Karpas-422 (cell line): ENCODE measurements around the gene ADGRE3. TPM values are rescaled to one million over a fixed set of nuclear protein-coding genes. Genes with fewer than 3 reads are reported as not detected.
"Not testable (repeated sequence)": the region's sequence is repeated elsewhere in the genome, so short reads cannot be mapped to it uniquely, and the experiment has no call there.

Experiments used
- DNase-seq: peaks from one replicate; pipeline ENCODE4 v3.0.0-alpha.2; 2015
- H2AFZ ChIP-seq: fragments of 200-600 bp; sonication (generic); 2 replicates; pipeline ENCODE4 v1.6.1; 2014; ENCODE audit warnings: antibody characterized with exemption, low read length, mixed read lengths
- H3K27ac ChIP-seq: fragments of 200-600 bp; sonication (generic); 2 replicates; pipeline ENCODE4 v1.5.1; 2014; ENCODE audit warnings: mild to moderate bottlenecking, low read length, moderate library complexity
- H3K27me3 ChIP-seq: fragments of 200-600 bp; sonication (generic); 2 replicates; pipeline ENCODE4 v1.6.1; 2014; ENCODE audit warnings: low read length, mixed read lengths
- H3K36me3 ChIP-seq: fragments of 200-600 bp; sonication (generic); 2 replicates; pipeline ENCODE4 v1.6.1; 2014; ENCODE audit warnings: low read length, mixed read lengths; ENCODE audit not compliant: insufficient read depth
- H3K4me1 ChIP-seq: fragments of 200-600 bp; sonication (generic); 2 replicates; pipeline ENCODE4 v1.6.1; 2014; ENCODE audit warnings: mild to moderate bottlenecking, low read length, mixed read lengths
- H3K4me2 ChIP-seq: fragments of 200-600 bp; sonication (generic); 2 replicates; pipeline ENCODE4 v1.6.1; 2014; ENCODE audit warnings: low read length, low read depth, mild to moderate bottlenecking; ENCODE audit not compliant: poor library complexity, severe bottlenecking
- H3K4me3 ChIP-seq: fragments of 200-600 bp; sonication (generic); 2 replicates; pipeline ENCODE4 v1.5.1; 2014; ENCODE audit warnings: mild to moderate bottlenecking, antibody characterized with exemption, low read length, mixed read lengths
- H3K79me2 ChIP-seq: fragments of 200-600 bp; sonication (generic); 2 replicates; pipeline ENCODE4 v1.6.1; 2014; ENCODE audit warnings: mild to moderate bottlenecking, low read length, mixed read lengths
- H3K9ac ChIP-seq: fragments of 200-600 bp; sonication (generic); 2 replicates; pipeline ENCODE4 v1.6.0; 2014; ENCODE audit warnings: low read length
- H3K9me2 ChIP-seq: fragments of 200-600 bp; sonication (generic), shearing (Covaris generic); replicated peaks from 2 replicates; pipeline ENCODE4 v1.6.0; 2014; ENCODE audit warnings: mild to moderate bottlenecking, low read length, moderate library complexity; ENCODE audit not compliant: insufficient read depth
- H3K9me3 ChIP-seq: fragments of 300-700, 200-600 bp; sonication (generic); 2 replicates; pipeline ENCODE4 v1.6.1; 2014; ENCODE audit warnings: low read length, mixed read lengths
- H4K20me1 ChIP-seq: fragments of 200-600 bp; sonication (generic); 2 replicates; pipeline ENCODE4 v1.6.1; 2014; ENCODE audit warnings: mild to moderate bottlenecking, antibody characterized with exemption, low read length, low read depth; ENCODE audit not compliant: insufficient read depth
- total RNA-seq: library from RNA; depleted of rRNA; stranded (reverse); fragments of >200 nt; shearing (Covaris generic); gene quantifications from 2 replicates; pipeline ENCODE4 v1.2.3, GENCODE V29; 2014; ENCODE audit warnings: low replicate concordance

The ADGRE3 gene
- total RNA-seq, 1 experiment from 2014 or later: 0.30 TPM

DNA sequence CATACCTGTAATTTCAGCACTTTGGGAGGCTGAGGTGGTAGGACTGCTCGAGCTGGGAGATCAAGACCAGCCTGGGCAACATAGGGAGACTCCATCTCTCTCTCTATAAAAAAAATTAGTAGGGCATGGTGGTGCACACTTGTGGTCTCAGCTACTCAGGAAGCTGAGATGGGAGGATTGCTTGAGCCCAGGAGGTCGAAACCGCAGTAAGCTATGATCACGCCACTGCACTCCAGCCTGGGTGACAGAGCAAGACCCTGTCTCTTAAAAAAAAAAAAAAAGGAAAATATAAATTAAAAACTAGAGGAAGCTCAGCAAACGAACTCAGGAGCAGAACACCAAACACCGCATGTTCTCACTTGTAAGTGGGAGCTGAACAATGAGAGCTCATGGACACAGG, 50.2 kb downstream of the ADGRE3 start:
- not testable (repeated sequence) for H3K9me2 ChIP-seq, H3K9me3 ChIP-seq, H3K9ac ChIP-seq, H3K4me1 ChIP-seq, H2AFZ ChIP-seq, H3K4me3 ChIP-seq, H4K20me1 ChIP-seq, H3K36me3 ChIP-seq, H3K27me3 ChIP-seq, H3K4me2 ChIP-seq, H3K27ac ChIP-seq, H3K79me2 ChIP-seq, DNase-seq

DNA sequence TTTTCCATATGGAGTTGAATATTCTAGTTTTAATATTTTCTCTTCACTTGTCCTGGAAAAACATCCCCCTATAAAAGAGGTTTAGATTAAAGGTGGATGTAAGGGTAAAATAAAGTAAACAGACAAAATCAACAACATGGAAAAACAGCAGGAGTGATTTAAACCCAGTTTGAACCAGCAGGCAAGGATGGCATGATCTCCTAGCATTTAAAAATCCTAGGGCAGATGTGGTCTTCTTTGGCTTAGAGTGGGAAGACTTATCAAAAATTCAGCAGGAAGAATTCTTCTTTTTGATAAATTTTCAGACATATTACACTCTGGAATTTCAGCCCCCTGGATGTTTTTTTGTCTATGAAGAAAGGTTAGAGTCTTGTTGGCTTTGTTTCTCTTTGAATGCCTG, 55.2 kb downstream of the ADGRE3 start:
- H3K4me1 ChIP-seq: 0 out of 2 replicates have a peak, but pooled peaks cover under 1% of the 10 kb centered on the region

DNA sequence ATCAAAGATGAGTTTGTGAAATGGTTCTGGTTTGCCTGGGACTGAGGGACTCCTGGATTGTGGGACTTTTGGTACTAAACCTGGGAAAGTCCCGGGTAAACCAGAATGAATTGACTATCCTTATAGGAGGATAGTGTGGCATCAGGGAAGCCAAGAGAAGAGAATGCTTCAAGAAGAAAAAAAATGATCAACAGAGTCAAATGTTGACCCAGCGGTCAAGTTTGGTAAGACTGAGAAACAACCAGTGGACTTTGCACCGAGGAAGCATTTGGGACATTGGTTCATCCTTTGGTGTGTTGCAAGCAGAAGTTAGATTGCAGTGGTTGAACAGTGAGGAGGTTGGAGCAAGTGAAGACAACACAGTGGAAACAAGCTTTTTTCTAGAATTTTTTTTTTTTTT, 58.2 kb downstream of the ADGRE3 start:
- H3K4me1 ChIP-seq: peaks cover 16% of the 10 kb centered on the region
- no peaks in the 10 kb centered on the region for H3K36me3 ChIP-seq
- 0 out of 2 replicates have a peak, but pooled peaks cover 2% of the 10 kb centered on the region for H3K27me3 ChIP-seq
- no peak overlapping the region for H3K4me3 ChIP-seq
- no peaks in the 10 kb centered on the region for H3K79me2 ChIP-seq
- no peak overlapping the region for H2AFZ ChIP-seq
- H3K9me3 ChIP-seq: peaks cover 10% of the 10 kb centered on the region
- H3K9me2 ChIP-seq: no peaks in the 10 kb centered on the region
- no peaks in the 10 kb centered on the region for H4K20me1 ChIP-seq
- no peak overlapping the region for H3K27ac ChIP-seq
- no peak overlapping the region for H3K9ac ChIP-seq
- no peak for DNase-seq
- no peak overlapping the region for H3K4me2 ChIP-seq

More for the DNA sequence above, 55.2 kb downstream of the ADGRE3 start:
- no peaks in the 10 kb centered on the region for H3K79me2 ChIP-seq
- no peak overlapping the region for H2AFZ ChIP-seq
- no peaks in the 10 kb centered on the region for H3K9me2 ChIP-seq
- H3K4me3 ChIP-seq: no peak overlapping the region
- H3K27ac ChIP-seq: no peak overlapping the region
- peaks cover 10% of the 10 kb centered on the region for H3K9me3 ChIP-seq
- no peak overlapping the region for H3K9ac ChIP-seq
- no peaks in the 10 kb centered on the region for H4K20me1 ChIP-seq
- H3K36me3 ChIP-seq: no peaks in the 10 kb centered on the region
- no peak overlapping the region for H3K4me2 ChIP-seq
- DNase-seq: no peak
- 0 out of 2 replicates have a peak, but pooled peaks cover 2% of the 10 kb centered on the region for H3K27me3 ChIP-seq

- H3K27me3 ChIP-seq: 0 out of 2 replicates have a peak, but pooled peaks cover 2% of the 10 kb centered on the region
- no peak overlapping the region for H3K9ac ChIP-seq
- peaks cover 10% of the 10 kb centered on the region for H3K9me3 ChIP-seq
- no peak for DNase-seq
- no peaks in the 10 kb centered on the region for H3K36me3 ChIP-seq
- H3K27ac ChIP-seq: no peak overlapping the region
- peaks cover 16% of the 10 kb centered on the region for H3K4me1 ChIP-seq
- H3K4me2 ChIP-seq: no peak overlapping the region
- H4K20me1 ChIP-seq: no peaks in the 10 kb centered on the region
- no peak overlapping the region for H2AFZ ChIP-seq
- H3K79me2 ChIP-seq: no peaks in the 10 kb centered on the region
- H3K9me2 ChIP-seq: no peaks in the 10 kb centered on the region
- no peak overlapping the region for H3K4me3 ChIP-seq
Measured at GRCh38 chr19:14615623-14616022, 59.0 kb downstream of the ADGRE3 start.

- H3K4me3 ChIP-seq: no peak overlapping the region
- no peak overlapping the region for H3K9ac ChIP-seq
- H3K4me2 ChIP-seq: peak overlapping the region; percentile 13
Measured at GRCh38 chr19:14614099-14614412, 60.6 kb downstream of the ADGRE3 start.

GRCh38 chr19:14613399-14614098, 61.1 kb downstream of the ADGRE3 start:
- H4K20me1 ChIP-seq, H2AFZ ChIP-seq, H3K27ac ChIP-seq, H3K9me2 ChIP-seq, H3K36me3 ChIP-seq, H3K27me3 ChIP-seq, H3K9me3 ChIP-seq, H3K79me2 ChIP-seq, H3K9ac ChIP-seq, H3K4me3 ChIP-seq: not testable (repeated sequence)
- DNase-seq: peak; percentile 66
- Histone ChIP-seq H3K4me2 (peak overlapping the region; percentile 13), H3K4me1 (peaks cover 16% of the 10 kb centered on the region)

More at GRCh38 chr19:14614099-14614412, 60.6 kb downstream of the ADGRE3 start:
- H3K9me3 ChIP-seq: no peaks in the 10 kb centered on the region
- H4K20me1 ChIP-seq: no peaks in the 10 kb centered on the region
- no peak overlapping the region for H3K27ac ChIP-seq
- H3K9me2 ChIP-seq: no peaks in the 10 kb centered on the region
- peak; percentile 43 for DNase-seq
- H3K36me3 ChIP-seq: no peaks in the 10 kb centered on the region
- H2AFZ ChIP-seq: no peak overlapping the region
- peaks cover 16% of the 10 kb centered on the region for H3K4me1 ChIP-seq
- H3K27me3 ChIP-seq: no peaks in the 10 kb centered on the region
- H3K79me2 ChIP-seq: no peaks in the 10 kb centered on the region

DNA sequence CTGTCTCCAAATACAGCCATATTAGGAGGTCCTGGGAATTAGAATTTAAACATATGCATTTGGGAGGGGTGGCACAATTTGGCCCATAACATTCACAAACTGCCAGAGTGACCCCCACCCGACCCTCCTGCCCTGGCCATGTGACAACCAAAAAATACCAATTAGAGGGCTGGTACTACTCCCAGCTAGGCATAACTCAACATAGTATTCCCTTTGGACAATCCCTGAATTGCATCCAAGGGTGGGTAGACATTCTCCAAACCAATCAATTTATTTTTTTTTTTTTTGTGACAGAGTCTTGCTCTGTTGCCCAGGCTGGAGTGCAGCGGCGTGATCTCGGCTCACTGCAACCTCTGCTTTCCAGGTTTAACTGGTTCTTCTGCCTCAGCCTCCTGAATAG, 62.0 kb downstream of the ADGRE3 start:
- Histone ChIP-seq H3K36me3 (no peaks in the 10 kb centered on the region), H3K9ac (no peak overlapping the region), H3K9me2 (no peaks in the 10 kb centered on the region), H3K79me2 (no peaks in the 10 kb centered on the region), H3K9me3 (no peaks in the 10 kb centered on the region), H4K20me1 (no peaks in the 10 kb centered on the region), H3K4me2 (no peak overlapping the region), H3K27me3 (no peaks in the 10 kb centered on the region), H2AFZ (no peak overlapping the region), H3K27ac (no peak overlapping the region), H3K4me1 (peaks cover 16% of the 10 kb centered on the region), H3K4me3 (no peak overlapping the region)
- DNase-seq: no peak

DNA sequence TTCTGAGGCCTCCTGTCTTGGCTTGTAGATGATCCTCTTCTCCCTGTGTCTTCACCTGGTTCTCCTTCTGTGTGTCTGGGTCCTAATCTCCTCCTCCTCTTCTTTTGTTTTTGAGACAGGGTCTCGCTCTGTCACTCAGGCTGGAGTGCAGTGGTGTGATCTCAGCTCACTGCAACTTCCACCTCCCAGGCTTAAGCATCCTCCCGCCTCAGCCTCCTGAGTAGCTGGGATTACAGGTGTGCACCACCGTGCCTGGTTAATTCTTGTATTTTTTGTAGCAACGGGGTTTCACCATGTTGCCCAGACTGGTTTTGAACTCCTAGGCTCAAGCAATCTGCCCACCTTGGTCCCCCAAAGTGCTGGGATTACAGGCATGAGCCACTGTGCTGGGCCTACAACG, 62.4 kb downstream of the ADGRE3 start:
- not testable (repeated sequence) for DNase-seq, H3K9ac ChIP-seq, H3K79me2 ChIP-seq, H3K9me3 ChIP-seq, H3K36me3 ChIP-seq, H2AFZ ChIP-seq, H3K4me3 ChIP-seq, H3K4me2 ChIP-seq, H3K27ac ChIP-seq, H3K9me2 ChIP-seq, H3K27me3 ChIP-seq, H4K20me1 ChIP-seq
- H3K4me1 ChIP-seq: peaks cover 16% of the 10 kb centered on the region
